SW 1271 (cell line): Measurements from ENCODE around the gene RTN1.

Experiments
- DNase-seq, 2 experiments: peaks; one replicate each; lab custom pipeline; 2025; lab: John Stamatoyannopoulos, UW

Gene RTN1

DNA sequence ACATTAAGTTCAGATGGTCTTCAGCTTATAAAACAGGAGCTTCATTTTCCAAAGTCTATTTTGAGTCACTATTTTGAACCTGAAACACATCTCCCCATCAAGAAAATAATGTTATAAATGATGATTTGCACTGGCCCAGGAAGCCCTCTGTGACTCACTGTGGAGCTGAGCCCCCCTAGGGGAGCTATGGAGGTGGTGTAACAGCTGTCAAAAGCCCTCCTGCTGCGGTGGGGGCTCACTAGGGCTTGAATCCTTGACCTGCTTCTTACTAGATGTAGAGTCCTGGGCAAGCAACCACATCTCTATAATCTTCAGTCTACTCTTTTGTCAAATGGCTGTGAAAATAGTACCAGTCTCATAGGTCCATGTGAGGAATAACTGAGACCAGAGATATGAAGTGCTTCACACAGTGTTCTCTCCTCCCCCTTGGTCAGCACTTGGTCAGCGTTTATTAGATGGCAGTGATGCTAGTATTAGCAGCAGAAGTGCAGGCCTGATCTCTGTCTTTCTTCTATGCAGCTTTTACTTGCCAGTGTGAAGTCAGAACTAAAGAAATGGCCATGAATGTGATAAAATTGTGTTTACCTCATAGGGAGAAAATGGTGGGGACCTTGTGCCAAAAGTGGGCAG is 83.4 kb downstream of the RTN1 start:
- no peak for DNase-seq

DNA sequence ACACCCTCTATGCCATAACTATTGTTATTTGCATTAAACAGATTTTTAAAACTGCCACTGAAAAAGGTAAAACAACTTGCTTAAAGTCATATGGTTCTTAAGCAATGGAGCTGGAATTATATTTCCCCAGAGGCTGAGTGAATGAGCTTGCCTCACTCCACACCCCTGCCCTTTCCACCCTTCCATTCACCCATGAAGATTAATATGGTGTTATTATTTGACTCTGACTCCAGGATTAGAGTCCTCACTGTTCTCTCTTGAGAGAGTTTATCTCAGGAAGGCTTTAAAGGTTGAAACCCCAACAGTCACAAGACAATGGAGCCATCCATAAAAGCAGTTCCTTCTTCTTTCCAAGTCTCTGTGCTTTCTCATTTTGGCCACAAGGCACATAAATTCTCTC is 84.9 kb downstream of the RTN1 start:
- DNase-seq, result no peak

DNA sequence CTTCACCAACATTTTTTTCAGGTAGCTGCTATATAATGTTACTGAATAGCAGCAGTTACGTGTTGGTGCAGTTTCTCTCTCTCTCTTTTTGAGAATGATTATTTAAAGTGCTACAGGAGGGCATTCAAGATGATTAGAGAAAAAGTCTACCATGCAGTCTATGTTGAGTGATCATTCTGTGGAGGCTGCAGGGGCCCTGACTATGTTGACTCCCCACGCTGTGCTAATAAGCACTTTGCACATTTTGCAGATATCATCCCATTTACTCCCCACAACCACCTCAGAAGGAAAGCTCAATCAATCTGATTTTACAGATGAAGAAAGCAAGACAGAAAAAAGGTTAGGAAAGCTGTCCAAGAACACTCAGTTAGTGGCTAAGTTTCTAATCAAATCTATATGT is 87.8 kb downstream of the RTN1 start:
- no peak for DNase-seq

DNA sequence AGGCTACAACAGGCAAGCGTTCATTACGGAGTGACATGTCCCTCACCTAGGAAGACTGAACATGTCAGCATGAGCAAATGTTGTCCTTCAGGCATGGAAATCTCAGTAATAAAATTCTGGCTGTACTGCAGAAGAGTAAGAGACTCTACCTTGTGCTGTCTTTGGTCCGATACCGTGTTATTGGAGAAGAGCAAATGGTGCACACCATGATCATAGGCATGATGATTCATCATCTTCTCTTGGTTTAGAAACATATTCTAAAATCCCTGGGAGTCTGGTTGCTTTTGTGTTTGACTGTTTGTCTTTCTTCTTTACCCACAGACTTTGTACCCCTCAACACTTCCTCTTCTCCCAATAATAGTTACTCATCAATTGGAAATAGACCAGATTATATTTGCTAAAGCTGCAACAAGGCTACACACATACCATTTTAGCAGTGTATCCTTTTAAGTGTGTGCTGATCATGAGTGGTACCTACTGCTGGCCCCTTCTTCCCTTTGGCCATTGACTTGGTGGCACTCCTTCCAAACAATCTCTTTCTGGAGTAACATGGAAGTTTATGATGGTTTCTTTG is 93.5 kb downstream of the RTN1 start:
- no peak for DNase-seq

DNA sequence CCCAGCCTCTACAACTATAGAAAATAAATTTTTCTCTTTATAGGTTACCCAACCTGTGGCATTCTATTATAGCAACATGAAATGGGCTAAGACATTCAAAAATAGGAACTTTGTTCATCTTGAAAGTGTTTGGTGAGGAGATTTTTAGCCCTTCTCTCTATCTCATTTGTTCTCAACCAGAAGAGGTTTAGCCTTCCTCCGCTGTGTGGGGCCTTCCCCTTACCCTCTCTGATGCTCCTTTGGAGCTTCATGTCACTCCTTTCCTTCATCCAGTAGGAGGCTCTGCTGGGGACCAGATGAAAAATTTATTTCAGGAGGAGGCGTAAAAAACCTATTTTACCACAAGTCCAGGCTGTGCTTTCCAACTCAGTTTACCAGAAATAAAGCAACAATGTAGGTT is 94.1 kb downstream of the RTN1 start:
- DNase-seq, result no peak

DNA sequence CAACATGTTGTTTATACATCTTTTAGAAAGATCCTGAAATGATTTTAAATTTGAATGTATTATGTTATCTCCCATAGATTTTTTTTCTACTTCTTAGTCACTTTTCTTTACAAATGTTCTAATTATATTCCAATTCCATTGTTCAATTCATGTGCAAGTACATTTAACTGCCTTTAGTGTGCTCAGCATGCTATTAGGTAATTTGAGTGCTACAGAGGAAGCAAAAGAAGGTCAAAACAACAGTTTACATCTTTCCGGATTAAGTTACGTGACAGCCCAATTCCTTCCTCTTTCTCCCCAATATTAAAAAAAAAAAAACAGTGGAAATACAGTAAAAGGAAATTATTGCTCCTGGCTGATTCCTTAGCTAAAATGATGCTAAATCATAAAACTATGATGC is 98.3 kb downstream of the RTN1 start:
- DNase-seq, result no peak

DNA sequence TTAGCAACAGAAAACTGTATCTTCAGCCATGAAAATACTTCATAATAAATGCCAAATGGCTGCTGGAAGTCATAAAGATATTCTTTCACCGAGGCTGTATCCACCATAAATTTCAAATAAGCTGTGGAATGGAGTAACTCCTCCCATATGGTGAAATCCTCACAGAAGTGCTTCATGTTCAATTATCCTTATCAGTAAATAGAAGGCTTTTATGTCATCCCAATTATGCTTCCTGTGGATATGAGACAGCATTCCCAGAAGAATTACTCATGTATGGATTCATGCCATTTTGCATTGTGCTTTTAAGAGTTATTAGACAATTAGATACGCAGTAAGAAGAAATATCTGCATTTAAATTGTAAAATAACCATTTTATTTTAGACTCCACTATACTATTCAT is 99.0 kb downstream of the RTN1 start:
- peak; percentile 1 to 20 for DNase-seq

DNA sequence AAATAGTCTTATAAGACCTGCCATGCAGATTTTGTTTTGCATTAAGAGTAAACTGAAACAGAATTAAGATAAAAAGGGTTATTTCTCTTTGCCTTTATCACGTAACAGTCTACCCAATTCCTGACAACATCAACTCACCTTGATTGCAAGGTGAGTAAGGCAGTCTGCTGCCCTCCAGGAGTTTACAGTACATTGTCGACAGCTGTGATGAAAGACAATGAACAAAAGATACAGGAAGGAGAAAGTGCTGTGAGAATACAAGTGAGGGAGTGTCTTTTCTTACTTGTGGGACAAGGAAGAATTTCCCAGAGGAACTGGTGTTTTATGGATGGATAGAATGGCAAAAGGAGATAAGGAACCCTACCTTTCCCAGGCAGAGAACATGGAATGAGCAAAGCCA is 101.0 kb downstream of the RTN1 start:
- no peak for DNase-seq

DNA sequence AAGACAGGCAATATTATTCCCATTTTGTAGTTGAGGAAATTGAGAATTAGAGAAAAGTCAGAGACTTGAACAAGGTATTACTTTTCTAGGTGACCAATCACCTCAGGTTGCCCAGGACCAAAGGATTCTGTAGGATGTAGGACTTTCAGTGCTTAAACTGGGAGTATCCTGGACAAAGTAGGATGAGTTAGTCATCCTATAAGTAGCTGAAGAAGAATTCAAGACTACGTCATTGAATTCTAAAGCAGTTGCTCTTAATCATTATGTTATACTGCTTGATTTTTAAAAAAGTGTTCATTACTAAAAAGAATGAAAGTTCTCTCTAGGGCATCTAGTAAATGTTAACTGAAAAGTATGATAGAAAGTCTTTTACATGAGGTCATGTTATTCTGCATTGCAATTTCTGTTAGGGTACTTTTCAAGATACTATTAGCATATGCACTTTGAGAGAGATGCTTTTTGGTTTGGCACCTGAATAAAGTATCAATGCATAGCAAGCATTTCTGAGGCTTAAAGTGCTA is 101.7 kb downstream of the RTN1 start:
- DNase-seq, result no peak

DNA sequence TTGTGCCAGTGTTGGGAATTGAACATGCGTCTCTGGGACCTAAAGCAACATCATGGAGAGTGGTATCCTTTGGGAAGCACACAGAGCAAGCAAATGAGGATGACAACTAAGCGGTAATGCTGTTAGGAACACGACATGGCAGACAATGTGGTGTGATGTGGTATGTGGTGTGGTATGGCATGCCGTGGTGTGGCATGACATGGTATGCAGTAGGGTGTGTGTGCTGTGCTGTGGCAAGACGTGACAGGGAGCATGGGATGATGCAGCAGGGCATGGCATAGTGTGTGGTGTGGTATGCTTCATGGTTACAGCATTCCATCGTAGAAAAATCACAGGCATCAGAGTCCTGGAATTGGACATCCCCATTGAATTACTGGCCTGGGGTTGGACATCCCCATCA is 108.7 kb downstream of the RTN1 start:
- no peak for DNase-seq

DNA sequence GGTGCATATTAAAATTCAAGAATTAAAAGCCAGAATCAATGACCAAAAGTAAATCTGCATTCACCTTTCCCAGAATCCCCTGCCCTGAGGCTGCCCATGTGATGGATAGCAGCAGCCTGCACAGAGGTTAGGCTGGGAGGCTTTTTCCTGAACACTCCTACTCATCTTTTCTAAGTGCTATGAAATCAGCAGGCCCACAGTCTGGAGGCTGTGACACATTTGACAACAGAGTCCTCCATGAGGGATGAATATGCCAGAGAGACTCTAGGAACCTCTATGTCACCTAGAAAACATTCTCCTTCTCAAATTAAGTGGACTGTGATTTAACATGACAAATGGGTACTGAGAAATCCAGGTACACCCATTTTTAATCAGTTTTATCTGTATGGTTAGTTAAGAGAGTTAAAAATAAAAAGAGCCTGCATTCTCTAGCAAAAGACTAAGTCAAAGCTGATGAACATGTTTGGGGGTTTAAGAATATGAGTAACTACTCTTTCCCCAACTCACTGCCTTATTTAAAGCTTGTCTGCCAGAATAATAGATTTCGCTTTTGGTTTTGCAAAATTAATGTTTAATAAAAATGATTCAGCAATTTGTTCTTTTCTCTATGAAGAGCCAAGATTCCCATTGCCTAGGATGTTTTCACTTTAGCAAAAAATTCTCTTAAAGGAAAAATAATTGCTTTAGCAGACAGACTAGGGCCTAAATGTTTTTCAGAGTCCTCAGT is 115.0 kb downstream of the RTN1 start:
- DNase-seq, result no peak

DNA sequence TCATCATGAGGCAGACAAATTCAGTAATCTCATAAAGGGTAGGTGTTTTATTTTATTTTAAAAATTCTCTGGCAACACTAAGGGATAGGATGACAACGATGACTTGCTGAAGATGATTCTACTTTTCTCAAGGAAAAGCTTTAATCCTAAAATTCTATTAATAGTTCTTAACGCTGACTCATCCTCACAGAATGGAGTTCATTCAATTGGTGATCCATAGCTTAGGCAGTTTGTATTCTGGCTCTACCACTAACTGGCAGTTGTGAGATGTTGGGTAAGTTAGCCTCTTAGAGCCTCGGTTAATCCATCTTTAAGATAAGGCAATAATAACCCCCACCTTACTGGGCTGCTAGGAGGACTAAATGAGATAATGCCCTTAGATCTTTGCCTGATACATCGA is 116.3 kb downstream of the RTN1 start:
- no peak for DNase-seq

DNA sequence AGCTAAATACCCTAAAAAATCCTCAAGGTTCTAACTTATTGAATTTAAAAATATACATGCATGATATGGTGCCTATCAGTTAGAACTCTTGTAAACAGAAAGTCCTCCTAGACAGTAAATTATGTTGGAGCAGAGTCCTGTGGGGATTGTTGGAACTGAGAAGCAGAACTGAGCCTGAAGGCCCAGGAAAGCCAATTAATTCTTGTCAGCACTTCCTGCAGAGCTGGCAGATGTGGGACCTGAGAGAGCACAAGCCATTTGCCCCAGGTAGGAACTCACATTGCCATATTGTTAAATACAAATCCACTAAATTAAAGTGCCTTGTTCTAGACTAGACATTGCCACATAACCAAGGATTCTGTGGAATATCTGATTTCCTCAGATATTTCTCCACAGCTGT is 117.1 kb downstream of the RTN1 start:
- DNase-seq, result no peak

DNA sequence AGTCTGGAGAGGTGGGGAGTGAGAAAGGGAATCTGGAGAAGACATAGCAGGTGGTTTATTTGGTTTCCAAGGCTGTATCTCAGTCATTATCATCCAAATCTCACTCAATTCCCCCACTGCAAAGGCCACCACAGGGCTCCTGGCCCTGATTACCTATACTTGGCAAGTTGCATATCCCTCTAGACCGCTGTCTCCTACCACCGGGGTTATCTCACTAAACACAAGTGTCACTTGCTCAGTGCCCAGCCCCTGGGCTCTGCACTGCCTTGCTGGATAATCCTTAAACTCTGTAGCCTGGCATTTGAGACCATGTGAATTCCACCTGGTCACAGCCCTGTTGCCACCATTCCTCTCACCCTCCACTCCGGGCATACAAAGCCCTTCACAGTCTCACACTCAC is 119.0 kb downstream of the RTN1 start:
- DNase-seq, result no peak

DNA sequence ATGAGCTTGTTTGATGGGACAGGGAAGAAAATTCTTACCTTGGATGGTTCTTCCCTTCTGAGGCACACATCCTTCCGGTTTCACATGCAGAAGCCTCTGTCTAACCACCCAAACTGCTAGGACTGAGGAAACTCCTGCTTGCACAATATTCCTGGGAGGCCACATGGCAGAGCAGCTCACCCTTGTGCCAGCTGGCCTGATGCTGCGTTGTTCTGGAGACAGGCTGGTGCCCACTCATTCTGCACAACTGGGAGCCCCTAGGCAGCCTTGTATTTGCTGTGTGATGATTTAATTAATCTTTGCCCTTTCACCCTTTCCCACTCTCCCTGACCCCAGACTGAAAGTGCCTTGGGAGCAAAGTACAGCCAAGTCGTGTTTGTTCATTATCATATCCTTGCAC is 130.8 kb downstream of the RTN1 start:
- no peak for DNase-seq

DNA sequence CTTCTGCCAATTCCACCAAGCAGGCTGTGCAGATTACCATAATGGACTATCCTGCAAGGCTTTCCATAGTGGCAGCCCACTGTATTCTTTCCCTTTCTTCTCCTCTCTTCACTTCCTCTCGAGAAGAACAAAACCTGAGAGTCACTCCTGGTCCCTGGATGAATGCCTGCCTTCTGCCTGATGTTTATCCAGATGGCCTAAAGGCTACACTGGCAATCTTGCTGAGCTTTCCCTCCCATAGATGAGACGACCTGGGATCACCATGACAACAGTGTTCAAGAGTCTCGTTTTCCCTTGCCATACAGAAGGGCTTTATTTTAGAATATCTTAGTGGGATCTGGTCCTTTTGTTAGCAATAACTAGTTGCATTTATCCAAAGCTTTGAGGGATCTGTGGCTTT is 142.3 kb downstream of the RTN1 start:
- DNase-seq, result no peak

DNA sequence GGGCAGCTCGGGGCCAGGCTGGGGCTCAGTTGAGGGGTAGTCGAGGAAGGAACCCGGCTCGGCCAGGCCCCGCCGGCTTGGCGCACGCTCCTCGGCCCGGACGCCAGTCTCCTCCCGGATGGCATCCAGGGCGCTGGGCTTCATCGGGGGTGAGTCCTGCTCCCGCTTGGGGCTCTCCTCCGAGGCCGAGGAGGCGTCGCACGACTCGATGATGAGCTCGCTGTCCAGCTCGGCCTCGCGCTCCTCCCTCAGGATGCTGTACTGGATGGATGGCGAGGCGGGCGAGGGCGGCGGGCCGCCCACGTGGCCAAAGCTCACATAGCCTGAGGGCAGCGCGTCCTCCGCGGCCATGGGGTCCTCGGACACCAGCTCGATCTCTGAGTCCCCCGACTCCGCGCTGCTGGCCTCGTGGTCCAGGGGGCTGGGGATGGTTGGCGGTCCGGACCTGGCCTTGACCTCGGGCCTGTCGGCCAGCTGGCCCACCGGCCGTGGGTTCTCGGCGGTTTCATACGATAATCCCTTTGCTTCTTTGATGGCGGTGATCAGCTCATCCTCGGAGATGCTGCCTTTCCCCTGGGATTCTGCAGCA is 143.4 kb downstream of the RTN1 start:
- no peak for DNase-seq

DNA sequence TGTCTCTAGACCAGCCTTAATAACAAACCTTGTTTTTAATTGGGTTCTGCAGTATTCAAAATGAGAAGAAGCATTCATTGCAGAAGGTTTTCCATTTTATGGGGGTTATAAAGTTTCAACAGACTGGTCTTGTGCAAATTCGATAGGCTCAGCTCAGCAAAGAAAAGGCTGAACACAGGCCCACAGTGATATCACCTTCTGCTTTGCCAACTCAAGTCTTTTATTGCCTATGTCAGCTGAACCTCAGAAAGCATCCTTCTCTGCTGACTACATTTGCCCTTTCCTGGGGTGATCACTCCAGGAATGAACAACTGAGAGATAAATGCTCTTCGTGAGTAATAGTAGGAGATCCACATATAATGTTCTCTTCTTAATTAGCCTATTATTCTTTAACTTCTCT is 159.5 kb downstream of the RTN1 start:
- DNase-seq, result no peak

DNA sequence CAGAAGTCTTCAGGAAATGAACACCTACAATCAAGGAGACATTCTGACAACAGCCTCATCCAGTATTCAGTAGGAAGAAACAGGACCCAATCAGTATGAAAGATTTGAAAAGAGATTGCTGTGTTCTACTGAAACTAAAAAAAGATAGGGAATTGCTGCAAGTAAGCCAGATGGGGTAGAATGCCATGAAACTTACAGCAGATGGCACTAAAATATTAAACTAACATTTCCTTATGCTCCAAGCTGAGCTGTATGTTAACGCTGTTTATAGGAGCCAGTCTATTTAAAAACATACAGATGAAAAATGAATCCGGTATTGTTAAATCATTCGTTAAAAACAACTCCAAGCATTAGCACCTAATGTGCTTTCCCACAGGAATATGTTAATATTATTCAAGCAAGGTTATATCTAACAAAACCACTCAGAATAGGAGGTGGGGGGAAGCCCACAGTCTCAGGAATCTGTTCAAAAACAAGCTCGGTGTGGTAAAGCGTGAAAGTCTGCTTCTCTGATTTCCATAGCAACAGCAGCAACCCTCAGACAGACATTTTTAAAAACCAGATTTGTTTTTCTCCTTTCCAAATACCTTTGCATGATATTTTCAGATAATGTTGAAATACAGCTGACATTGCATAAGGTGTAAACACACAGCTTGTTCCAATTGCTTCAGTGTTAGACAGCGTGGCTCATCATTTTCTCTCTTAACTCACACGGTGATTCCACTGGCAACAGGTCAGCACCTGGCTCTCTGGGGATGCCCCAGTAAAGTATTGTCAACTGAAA is 162.6 kb downstream of the RTN1 start:
- no peak for DNase-seq

DNA sequence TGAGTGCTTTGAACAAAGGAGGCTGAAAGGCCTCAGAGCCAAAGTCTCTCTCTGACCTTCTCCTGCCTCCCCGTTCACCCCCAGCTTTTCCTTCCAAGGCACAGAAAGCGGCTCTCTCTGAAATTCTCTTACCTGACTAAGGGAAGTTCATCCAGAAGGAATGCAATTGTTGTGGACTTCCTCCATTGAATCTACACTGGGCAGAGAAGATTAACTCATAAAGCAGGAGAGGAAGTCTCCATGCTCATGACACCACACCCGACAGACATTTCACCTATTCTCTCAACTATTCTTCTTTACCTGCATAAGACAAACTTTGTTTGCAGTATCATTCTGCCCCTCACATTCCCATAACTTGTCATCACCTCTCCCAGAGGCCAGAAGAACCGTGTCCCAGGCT is 164.7 kb downstream of the RTN1 start:
- no peak for DNase-seq

DNA sequence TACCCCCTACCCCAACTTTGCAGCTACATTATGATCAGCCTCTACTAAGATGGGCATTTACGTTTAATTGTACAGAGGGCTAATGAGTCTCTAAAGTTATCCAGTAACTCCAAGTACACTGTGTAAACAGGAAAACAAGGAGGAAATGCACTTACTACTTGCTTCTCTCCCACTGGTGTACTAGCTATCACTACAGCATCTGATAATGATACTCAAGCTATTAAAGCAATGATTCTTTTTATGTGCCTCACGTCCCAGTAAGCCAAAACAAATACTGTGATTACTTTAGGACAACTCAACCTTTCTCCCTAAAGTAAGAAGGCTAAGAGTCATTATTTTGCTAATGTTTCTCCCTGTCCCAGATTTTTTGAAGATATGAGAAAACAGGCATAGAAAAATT is 165.3 kb downstream of the RTN1 start:
- DNase-seq, result no peak

DNA sequence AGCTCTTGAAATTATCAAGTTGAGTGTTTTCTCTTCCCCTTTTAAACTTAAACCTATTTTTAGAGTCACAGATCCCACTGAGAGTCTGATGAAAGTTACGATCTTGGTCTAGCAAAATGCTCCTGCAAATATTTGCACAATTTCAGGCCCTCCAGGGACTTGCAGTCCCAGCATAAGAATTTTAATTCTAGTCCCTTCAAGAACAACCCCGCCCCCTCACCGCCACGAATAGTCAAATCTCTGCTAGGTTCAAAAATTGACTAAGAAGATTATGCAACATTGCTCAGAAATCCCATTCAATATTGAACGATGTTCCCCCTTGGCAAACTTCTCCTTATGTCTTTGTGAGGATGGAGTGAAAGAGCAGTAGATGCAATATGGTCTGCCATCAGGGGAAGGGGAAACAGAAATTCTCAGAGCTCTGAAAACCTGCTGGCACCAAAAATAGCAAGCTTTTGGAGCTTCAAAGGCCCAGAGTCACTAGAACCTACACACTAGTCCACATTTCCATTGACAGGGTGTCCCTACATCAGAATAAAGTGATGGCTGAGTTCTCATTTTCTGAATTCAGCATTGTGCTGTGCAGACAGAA is 166.4 kb downstream of the RTN1 start:
- no peak for DNase-seq
